Parathyroid adenoma (tissue), 2 donors: ENCODE data around the gene FILIP1.
A peak's percentile ranks its signal among the peaks of the same experiment; 100 is the strongest.

Source experiments
- H2AFZ ChIP-seq: fragments of 300-600 bp; sonication (generic); one replicate; pipeline ENCODE4 v1.7.0; 2017; ENCODE audit warnings: antibody characterized with exemption, mild to moderate bottlenecking
- H3K27ac ChIP-seq: fragments of 300-600 bp; sonication (generic); one replicate; pipeline ENCODE4 v1.7.0; 2017
- H3K27me3 ChIP-seq: fragments of 300-600 bp; sonication (generic); one replicate; pipeline ENCODE4 v1.7.0; 2017; ENCODE audit warnings: low read length; ENCODE audit not compliant: control insufficient read depth, insufficient read depth
- H3K36me3 ChIP-seq: fragments of 300-600 bp; sonication (generic); one replicate; pipeline ENCODE4 v1.7.0; 2017; ENCODE audit warnings: low read length; ENCODE audit not compliant: control insufficient read depth, insufficient read depth
- H3K4me1 ChIP-seq: fragments of 300-600 bp; sonication (generic); one replicate; pipeline ENCODE4 v1.7.0; 2017; ENCODE audit warnings: control low read depth
- H3K4me2 ChIP-seq: fragments of 300-600 bp; sonication (generic); one replicate; pipeline ENCODE4 v1.7.0; 2017; ENCODE audit warnings: low read length
- H3K4me3 ChIP-seq: fragments of 300-600 bp; sonication (generic); one replicate; pipeline ENCODE4 v1.7.0; 2017; ENCODE audit warnings: low read depth, low read length
- H3K79me2 ChIP-seq: fragments of 300-600 bp; sonication (generic); one replicate; pipeline ENCODE4 v1.7.0; 2017; ENCODE audit warnings: control low read depth
- H3K9ac ChIP-seq: fragments of 300-600 bp; sonication (generic); one replicate; pipeline ENCODE4 v1.7.0; 2017; ENCODE audit warnings: mild to moderate bottlenecking
- H3K9me3 ChIP-seq: fragments of 300-600 bp; sonication (generic); one replicate; pipeline ENCODE4 v1.7.0; 2017; ENCODE audit warnings: low read length; ENCODE audit not compliant: control insufficient read depth
- CTCF ChIP-seq: fragments of 300-600 bp; sonication (generic); IDR thresholded peaks from one replicate; pipeline ENCODE4 v1.7.0; 2017; ENCODE audit warnings: antibody characterized with exemption, mild to moderate bottlenecking
- donor health status: primary hyperparathyroidism.

FILIP1 gene

GRCh38 chr6:75409928-75410327 lies 83.7 kb downstream of the FILIP1 start:
- peaks cover 5% of the 10 kb centered on the region for H3K4me1 ChIP-seq
- H3K27ac ChIP-seq, result no peak overlapping the region
- no peaks in the 10 kb centered on the region for H3K9me3 ChIP-seq
- H3K4me2 ChIP-seq, result no peak overlapping the region
- TF ChIP-seq CTCF, result no peak
- no peak overlapping the region for H3K9ac ChIP-seq
- H3K4me3 ChIP-seq, result no peak overlapping the region
- no peak overlapping the region for H2AFZ ChIP-seq
- no peaks in the 10 kb centered on the region for H3K27me3 ChIP-seq
- no peaks in the 10 kb centered on the region for H3K79me2 ChIP-seq
- H3K36me3 ChIP-seq, result no peaks in the 10 kb centered on the region

GRCh38 chr6:75409286-75409685 lies 84.3 kb downstream of the FILIP1 start:
- no peak overlapping the region for H3K27ac ChIP-seq
- no peak overlapping the region for H3K9ac ChIP-seq
- peaks cover 5% of the 10 kb centered on the region for H3K4me1 ChIP-seq
- no peak overlapping the region for H3K4me2 ChIP-seq
- H3K36me3 ChIP-seq, result no peaks in the 10 kb centered on the region
- H3K27me3 ChIP-seq, result no peaks in the 10 kb centered on the region
- H3K9me3 ChIP-seq, result no peaks in the 10 kb centered on the region
- no peak for TF ChIP-seq CTCF
- no peak overlapping the region for H3K4me3 ChIP-seq
- no peak overlapping the region for H2AFZ ChIP-seq
- H3K79me2 ChIP-seq, result no peaks in the 10 kb centered on the region

- Histone ChIP-seq H3K9ac (no peak overlapping the region), H2AFZ (no peak overlapping the region), H3K27me3 (no peaks in the 10 kb centered on the region), H3K9me3 (no peaks in the 10 kb centered on the region), H3K4me3 (no peak overlapping the region), H3K79me2 (no peaks in the 10 kb centered on the region), H3K36me3 (no peaks in the 10 kb centered on the region), H3K27ac (no peak overlapping the region), H3K4me2 (no peak overlapping the region), H3K4me1 (peaks cover 9% of the 10 kb centered on the region)
- TF ChIP-seq CTCF, result no peak
Measured at GRCh38 chr6:75403563-75404080, 90.0 kb downstream of the FILIP1 start.

GRCh38 chr6:75402296-75402695 lies 91.3 kb downstream of the FILIP1 start:
- H3K79me2 ChIP-seq, result no peaks in the 10 kb centered on the region
- no peak overlapping the region for H3K9ac ChIP-seq
- H3K27ac ChIP-seq, result peak overlapping the region; percentile 46
- no peaks in the 10 kb centered on the region for H3K36me3 ChIP-seq
- H3K27me3 ChIP-seq, result no peaks in the 10 kb centered on the region
- no peaks in the 10 kb centered on the region for H3K9me3 ChIP-seq
- TF ChIP-seq CTCF, result no peak
- H3K4me1 ChIP-seq, result peaks cover 9% of the 10 kb centered on the region
- peak overlapping the region; percentile 65 for H2AFZ ChIP-seq
- H3K4me2 ChIP-seq, result peak overlapping the region; percentile 21
- H3K4me3 ChIP-seq, result no peak overlapping the region
